ENCODE results near the gene YEATS4.
"Not testable (repeated sequence)": the region's sequence is repeated elsewhere in the genome, so short reads cannot be mapped to it uniquely, and the experiment has no call there.

The YEATS4 gene

GRCh38 chr12:69359531-69360347 lies at the start of gene YEATS4:
Gene YEATS4, plus strand, starts transcription at chr12:69359743. Its CDS starts 230 bp downstream, at chr12:69359973.
- peak; percentile 87 for DNase-seq

- DNase-seq, result no peak
Observed at GRCh38 chr12:69313209-69313608, 46.3 kb upstream of the YEATS4 start.

- not testable (repeated sequence) for DNase-seq
Observed at GRCh38 chr12:69316784-69317183, 42.8 kb upstream of the YEATS4 start.

GRCh38 chr12:69317233-69317632 lies 42.3 kb upstream of the YEATS4 start:
- DNase-seq, result not testable (repeated sequence)

GRCh38 chr12:69318225-69318624 lies 41.3 kb upstream of the YEATS4 start:
- DNase-seq, result no peak

- no peak for DNase-seq
Observed at GRCh38 chr12:69321351-69321750, 38.2 kb upstream of the YEATS4 start.

GRCh38 chr12:69324797-69325466 lies 34.6 kb upstream of the YEATS4 start:
- DNase-seq, result no peak

GRCh38 chr12:69328426-69328825 lies 31.1 kb upstream of the YEATS4 start:
- no peak for DNase-seq

- DNase-seq, result no peak
Observed at GRCh38 chr12:69329669-69330428, 29.7 kb upstream of the YEATS4 start.

- no peak for DNase-seq
Observed at GRCh38 chr12:69330475-69331473, 28.8 kb upstream of the YEATS4 start.

- no peak for DNase-seq
Observed at GRCh38 chr12:69331519-69331908, 28.0 kb upstream of the YEATS4 start.

GRCh38 chr12:69331909-69332684 lies 27.4 kb upstream of the YEATS4 start:
- no peak for DNase-seq

- no peak for DNase-seq
Observed at GRCh38 chr12:69332815-69333358, 26.7 kb upstream of the YEATS4 start.

- DNase-seq, result no peak
Observed at GRCh38 chr12:69334158-69334557, 25.4 kb upstream of the YEATS4 start.

- DNase-seq, result no peak
Observed at GRCh38 chr12:69337311-69338090, 22.0 kb upstream of the YEATS4 start.

GRCh38 chr12:69338120-69338859 lies 21.3 kb upstream of the YEATS4 start:
- DNase-seq, result no peak

- DNase-seq, result no peak
Observed at GRCh38 chr12:69338936-69339335, 20.6 kb upstream of the YEATS4 start.

GRCh38 chr12:69339999-69340398 lies 19.5 kb upstream of the YEATS4 start:
- no peak for DNase-seq

GRCh38 chr12:69341328-69341727 lies 18.2 kb upstream of the YEATS4 start:
- no peak for DNase-seq

GRCh38 chr12:69342421-69342820 lies 17.1 kb upstream of the YEATS4 start:
- DNase-seq, result no peak

Data from KG1 (cell line).